Stimulated activated CD4-positive, alpha-beta T cell treated with anti-CD3 and anti-CD28 coated beads, TNF-alpha, amount 100 ng/mL, for 24 hours (primary cell): ENCODE results near the gene CFAP77.

Experiments used
- DNase-seq, 3 experiments: peaks; one replicate each; pipeline ENCODE4 v3.0.0-alpha.2; 2020; ENCODE audit warnings: low read depth in 3 of 3

Gene CFAP77

DNA sequence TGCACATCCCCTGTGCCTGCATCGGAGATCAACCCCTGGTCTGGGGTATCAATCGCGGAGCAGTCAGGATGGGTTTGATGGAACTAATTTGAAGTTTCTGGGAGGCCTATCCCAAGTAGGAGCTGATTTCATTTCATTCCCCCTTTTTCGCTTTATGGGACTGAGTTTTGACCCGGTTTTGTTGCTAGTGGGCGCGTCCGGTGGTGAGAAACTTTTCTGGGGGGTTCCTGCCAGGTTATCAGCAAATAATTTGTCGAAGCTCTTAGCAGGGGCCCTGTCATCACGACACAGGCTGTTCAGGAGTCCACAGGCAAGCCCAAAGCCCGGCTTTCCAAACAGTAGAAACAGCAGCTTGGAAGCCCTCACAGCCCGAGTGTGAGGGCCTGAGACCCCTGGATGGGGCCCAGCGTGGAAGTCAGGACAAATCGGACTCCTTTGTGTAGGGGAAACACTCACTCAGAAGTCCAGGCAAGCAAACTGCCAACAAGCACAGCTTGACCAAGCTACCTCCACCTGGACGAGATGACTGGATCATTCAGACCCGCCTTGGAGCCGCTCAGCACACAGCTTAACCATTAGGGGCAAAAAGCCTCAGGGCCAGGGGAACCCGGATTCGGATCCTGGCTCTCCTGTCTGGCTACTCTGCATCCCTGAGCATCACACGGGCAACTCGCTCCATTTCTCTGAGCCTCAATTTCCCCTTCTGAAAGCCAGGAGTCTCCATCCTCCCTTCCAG lies 108.0 kb downstream of the CFAP77 start:
- no peak for DNase-seq

GRCh38 chr9:132518626-132519025 lies 108.6 kb downstream of the CFAP77 start:
- no peak for DNase-seq

DNA sequence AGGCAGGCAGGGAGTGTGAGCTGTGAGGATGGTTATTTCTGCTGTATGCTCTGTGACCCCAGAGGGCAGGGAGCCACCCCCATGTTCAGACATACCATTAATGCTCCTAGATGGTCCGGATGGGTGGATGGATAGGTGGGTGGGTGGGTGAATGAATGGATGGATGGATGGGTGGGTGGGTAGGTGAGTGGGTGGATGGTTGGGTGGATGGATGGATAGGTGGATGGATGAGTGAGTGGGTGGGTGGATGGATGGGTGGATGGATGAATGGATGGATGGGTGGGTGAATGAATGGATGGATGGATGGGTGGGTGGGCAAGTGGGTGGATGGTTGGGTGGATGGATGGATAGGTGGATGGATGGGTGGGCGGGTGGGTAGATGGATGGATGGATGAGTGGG lies 109.0 kb downstream of the CFAP77 start:
- DNase-seq, result no peak

- DNase-seq, result no peak
These were observed 110.6 kb downstream of the CFAP77 start for GRCh38 chr9:132520612-132521011.

DNA sequence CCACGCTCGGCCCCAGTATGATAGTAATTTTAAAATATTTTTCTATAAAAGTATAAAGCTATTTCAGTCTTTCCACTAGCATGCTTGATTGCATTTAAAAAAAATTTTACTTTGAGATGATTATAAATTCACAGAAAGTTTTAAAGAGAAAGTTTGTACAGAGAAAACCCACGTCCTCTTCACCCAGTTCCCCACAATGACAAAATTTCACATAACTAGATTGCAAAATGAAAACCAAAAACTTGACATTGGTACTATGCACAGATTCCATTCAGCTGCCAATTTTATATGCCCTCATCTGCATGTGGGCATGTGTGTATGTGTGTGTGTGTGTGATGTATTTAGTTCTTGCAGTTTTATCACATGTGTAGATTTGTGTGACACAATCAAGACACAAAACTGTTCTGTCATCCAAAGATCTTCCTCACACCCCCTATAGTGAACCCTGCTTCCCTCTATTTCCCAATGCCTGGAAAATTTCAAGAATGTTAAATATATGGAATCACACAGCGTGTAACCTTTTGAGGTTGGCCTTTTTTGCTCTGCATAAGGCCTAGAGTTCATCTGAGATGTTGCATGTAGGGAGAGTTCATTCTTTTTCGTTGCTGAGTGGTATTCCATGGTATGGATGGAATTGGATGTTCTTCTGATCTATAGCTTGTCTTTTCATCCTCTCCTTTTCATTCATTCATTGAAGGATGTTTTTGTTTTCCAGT lies 115.5 kb downstream of the CFAP77 start:
- DNase-seq, result no peak

DNA sequence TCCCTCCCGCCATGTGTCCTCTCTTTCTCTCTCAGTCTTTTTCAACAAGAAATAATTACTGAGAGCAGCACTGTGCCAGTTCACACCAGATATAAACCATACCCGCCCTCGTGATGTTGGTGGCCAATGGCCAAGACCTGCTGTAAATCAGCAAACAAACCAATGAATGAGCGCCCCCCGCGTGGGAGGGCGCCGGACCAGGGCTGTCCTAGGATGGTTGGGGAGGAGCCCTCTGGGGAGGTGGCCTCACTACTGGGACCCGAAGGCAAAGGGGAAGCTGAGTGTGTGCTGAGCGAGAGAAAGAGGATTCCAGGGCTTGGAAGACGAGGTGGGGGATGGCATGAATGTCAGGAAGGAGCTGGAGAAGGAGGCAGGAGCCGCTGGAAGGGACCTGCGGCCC lies 121.2 kb downstream of the CFAP77 start:
- no peak for DNase-seq

GRCh38 chr9:132531710-132532570 lies 121.9 kb downstream of the CFAP77 start:
- no peak for DNase-seq

GRCh38 chr9:132534832-132535231 lies 124.8 kb downstream of the CFAP77 start:
- DNase-seq, result no peak

DNA sequence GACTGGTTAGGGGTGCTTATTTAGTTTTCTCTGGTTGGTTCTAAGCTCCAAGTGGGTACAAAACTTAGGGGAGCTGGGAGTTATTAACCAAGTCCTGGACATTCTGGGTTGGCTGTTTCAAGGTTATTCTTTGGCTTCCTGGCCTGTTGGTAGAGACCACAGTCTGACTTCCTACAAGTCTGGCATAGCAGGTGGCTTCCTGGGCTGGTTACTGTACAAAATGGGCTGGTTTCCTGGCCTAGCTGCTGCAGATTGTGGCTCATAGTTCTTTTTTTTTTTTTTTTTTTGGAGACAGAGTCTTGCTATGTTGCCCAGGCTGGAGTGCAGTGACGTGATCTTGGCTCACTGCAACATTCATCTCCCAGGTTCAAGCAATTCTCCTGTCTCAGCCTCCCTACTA lies 126.1 kb downstream of the CFAP77 start:
- no peak for DNase-seq

DNA sequence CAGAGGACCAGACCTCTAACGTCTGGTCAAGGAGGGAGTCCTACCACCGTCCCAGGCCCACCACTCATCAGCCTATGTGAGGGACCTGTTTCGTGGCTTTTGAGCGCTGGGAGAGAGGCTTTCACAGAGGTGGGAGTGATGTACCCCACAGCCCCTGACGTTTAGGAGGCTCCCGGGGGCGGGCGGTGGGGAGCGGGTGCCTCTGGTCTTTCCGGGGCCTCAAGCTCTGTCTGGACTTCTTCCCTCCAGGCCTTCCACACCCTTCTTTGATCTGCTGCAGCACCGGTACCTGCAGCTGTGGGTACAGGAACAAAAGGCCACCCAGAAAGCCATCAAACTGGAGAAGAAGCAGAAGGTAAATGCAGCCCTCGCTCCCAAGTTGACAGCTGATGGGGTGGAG lies 127.3 kb downstream of the CFAP77 start:
- DNase-seq, result no peak

DNA sequence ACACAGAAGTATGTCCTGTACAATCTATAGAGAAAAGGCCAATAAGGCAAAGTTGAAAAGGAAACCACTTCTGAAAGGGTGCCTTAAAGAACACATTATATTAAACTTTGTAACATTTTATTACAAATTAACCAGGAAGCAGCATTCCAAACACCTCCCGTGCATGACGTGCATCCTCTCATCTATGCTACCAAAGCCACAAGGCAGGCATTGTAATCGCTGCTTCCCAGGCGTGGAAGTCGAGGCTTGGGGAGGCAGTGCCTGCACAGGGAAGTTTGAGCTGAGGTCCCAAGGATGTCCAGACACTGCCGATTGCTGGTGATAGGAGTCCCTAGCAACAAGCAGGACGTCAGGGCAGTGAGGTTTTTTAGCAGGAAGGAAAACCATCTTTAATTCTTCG lies 128.1 kb downstream of the CFAP77 start:
- DNase-seq, result no peak

GRCh38 chr9:132539096-132539495 lies 129.1 kb downstream of the CFAP77 start:
- DNase-seq, result no peak

DNA sequence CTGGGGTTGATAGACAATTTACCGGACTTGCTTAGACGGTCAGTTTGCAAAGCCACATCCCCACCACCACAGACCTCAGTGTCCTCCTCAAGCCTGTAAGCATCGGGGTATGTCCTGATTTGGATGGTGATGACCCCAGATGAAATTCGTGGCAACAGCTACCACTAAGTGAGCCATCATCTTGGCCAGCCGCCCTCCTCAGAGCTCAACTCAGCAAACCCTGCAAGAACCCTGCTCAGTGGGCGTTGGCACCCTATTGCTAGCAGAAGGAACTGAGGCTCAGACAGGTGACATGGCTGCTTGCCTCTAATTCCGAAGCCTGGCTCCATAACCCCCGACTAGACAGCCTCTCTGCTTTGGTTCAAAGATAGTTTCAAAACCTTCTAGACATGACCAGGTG lies 131.0 kb downstream of the CFAP77 start:
- DNase-seq, result no peak

DNA sequence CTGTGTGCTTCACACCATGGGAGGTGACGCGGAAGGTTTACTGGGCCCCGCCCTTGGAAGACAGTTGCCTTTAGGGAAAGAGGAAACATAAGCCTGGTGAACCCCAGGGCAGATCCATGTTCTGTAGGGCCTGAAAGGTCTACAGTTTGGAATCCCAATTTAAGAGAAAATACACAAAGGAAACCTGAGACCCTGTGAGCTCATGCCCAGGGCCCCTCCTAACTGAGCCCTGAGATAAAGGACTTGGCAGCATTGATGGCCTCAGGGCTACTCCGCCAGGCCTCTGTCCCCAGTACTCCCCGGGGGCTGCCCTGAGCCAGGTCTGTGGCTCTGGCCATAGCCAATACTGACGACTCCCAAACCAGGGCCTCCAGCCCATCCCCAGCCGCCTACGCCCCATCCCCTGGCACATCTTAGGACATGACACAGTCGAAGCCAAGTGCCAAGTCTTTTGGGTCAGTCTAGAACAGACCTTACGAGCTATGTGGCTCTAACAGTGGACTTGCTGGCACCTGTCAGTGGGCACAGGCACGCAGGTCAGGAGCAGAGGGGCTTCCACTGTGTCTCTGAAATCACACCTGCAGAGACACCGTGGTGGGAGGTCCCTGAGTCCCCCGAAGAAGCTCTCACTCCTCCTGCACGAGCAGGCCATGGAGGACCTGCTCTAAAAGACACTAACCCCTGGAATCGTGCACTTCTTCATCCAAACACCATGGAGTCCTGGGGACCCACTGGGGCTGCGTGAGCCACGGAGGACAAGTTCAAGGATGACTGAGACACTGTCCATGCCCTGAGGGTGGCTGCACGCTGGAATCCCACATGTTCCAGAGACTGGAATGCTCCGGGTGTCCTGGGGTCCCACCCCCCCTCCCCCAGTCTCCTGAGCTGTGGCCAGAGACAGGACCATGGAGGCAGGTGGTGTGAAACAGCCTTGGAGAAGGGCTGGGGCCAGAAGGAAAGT lies 132.1 kb downstream of the CFAP77 start:
- DNase-seq, result no peak

GRCh38 chr9:132543251-132543650 lies 133.2 kb downstream of the CFAP77 start:
- DNase-seq, result no peak

- DNase-seq, result no peak
These were observed 133.9 kb downstream of the CFAP77 start for GRCh38 chr9:132543960-132544359.

GRCh38 chr9:132545578-132545977 lies 135.6 kb downstream of the CFAP77 start:
- DNase-seq, result no peak

DNA sequence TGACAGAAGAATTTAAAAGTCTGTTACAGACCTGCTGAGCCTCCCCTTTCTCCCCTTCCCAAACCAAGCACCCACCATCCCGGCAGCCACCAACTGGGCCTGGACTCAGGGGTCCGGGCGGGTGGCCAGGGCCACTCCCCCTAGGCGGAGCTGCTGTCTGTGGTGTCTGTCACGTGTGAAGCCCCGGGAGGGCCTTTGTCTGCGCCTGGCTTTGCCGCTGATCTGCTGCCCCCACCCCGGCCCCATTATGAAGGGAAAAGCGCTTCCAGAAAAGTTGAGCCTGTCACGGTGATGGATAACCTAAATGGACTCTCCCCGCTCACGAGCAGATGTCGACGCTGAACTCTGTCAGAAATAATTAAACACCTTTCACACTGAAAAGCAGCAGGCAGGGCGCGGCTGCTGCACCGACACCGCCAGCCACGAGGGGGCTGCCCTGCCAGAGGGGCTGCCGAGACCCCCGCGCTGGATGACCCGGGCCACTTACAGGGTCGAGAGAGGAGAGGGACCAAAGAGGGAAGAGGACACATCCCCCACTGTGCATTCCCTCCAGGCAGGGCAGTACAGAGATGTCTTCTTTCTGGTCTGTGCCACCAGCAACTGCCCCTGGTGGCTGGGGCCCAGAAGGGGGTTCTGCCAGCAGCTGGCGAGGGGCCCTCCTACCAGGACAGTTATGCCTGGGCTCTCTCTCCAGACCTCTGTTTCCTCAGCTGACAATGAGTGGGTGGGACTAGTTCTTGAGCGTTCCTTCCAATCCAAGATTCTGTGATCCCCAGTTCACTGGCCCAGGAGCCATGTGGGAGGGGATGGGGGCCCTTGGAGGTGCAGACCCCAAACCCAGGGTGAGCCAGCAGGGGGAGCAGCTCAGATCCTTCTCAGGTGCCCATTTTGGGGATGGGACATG lies 136.4 kb downstream of the CFAP77 start:
- no peak for DNase-seq

GRCh38 chr9:132547052-132547431 lies 137.0 kb downstream of the CFAP77 start:
- no peak for DNase-seq

- no peak for DNase-seq
These were observed 137.4 kb downstream of the CFAP77 start for GRCh38 chr9:132547436-132547835.
